Measurements from ENCODE around the gene UBE2E2. TPM values are rescaled to one million over a fixed set of nuclear protein-coding genes. Genes with fewer than 3 reads are reported as not detected.
"Not testable (repeated sequence)": the region's sequence is repeated elsewhere in the genome, so short reads cannot be mapped to it uniquely, and the experiment has no call there.

Gene UBE2E2
- total RNA-seq, 2 experiments from 2014 or later, result 14.1 to 20.2 TPM

DNA sequence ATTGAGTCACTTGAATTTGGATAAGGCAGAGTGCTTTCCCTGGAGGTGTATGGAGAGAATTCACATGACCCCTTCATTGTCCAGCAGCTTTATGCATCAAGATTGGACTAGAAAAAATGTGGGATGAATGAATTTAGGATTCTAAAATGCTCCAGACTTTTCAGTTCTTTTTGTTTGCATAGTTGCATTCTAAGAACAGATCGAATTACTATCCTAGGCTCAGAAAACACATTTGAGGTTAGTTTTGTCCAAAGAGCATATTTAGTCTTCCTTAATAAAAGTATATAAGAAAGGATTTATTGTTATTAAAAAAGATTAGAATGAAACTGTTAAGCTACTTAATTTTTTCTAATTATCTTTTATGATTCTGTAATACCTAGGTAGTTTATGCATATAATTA is 127.4 kb downstream of the UBE2E2 start:
- H3K9me3 ChIP-seq (ENCODE audit: control insufficient read depth in 1 of 2, insufficient read depth in 1 of 2, low read length in 2 of 2), result no peaks in the 10 kb centered on the region
- Mint-ChIP-seq H3K36me3 (ENCODE audit: low read depth) (no peaks in the 10 kb centered on the region), H3K9me3 (no peaks in the 10 kb centered on the region), H3K27me3 (no peaks in the 10 kb centered on the region), H3K27ac (no peak overlapping the region), H3K4me1 (ENCODE audit: low read depth) (peaks cover 9% of the 10 kb centered on the region), H3K4me3 (no peak overlapping the region)
- intact Hi-C loops (cut with DNase I, micrococcal nuclease), result no loop called here
- H3K4me3 ChIP-seq (ENCODE audit: low read length), result no peak overlapping the region
- ATAC-seq (ENCODE audit: poor library complexity) (no peak), DNase-seq (no peak)
- no peaks in the 10 kb centered on the region for H3K4me1 ChIP-seq (ENCODE audit: insufficient read depth, low read length)
- no peak for TF ChIP-seq CTCF (IDR thresholded peaks at IDR 0.05)
- CTCF ChIA-PET, result interaction anchor here (0.7 kb wide), 1 partner anchor 1499 kb away, joined by 3 read pairs; no protein-coding TSS in a partner anchor
- POLR2A ChIA-PET, result no interaction called here
- no peak overlapping the region for H3K27ac ChIP-seq (ENCODE audit: low read depth in 1 of 2, low read length in 2 of 2)
- no peaks in the 10 kb centered on the region for H3K27me3 ChIP-seq (ENCODE audit: control insufficient read depth in 1 of 2, insufficient read depth in 2 of 2, low read length in 2 of 2)
- H3K36me3 ChIP-seq (ENCODE audit: insufficient read depth, low read length), result no peaks in the 10 kb centered on the region

DNA sequence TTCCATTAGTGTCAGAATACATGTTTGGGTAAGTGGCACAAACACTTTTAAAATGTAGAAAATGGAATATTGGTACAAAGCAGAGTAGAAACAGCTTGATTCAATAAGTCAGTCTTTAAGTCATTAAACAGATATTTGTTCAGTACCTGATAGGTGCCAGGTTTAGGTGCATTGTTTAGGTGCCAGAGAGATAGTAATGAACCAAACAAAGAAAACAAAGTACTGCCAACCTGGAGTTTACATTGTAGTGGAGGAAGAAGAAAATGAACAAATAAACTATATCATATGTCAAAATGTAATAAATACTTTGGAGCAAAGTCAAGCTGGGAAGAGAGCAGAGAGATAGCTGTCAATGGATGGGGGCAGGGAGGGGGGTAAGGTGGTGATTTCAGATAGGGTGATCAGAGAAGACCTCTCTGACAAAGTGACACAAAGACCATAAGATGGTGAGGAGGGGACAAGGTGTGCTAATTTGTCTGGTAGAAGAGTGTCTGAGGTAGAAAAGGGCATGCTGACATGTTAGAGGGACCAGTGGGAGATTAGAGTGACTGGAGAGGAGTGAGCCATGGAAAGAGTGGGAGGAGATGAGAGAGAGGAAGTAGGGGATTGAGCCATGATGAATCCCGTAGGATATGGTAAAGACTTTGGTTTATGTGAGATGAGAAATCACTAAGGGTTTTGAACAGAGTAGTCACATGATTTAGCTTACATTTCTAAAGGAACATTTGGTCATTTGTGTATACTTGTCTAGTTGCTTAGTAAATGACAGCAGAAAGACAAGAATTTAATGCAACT is 128.2 kb downstream of the UBE2E2 start:
- Histone ChIP-seq H3K36me3 (ENCODE audit: insufficient read depth, low read length) (no peaks in the 10 kb centered on the region), H3K27me3 (ENCODE audit: control insufficient read depth in 1 of 2, insufficient read depth in 2 of 2, low read length in 2 of 2) (no peaks in the 10 kb centered on the region), H3K4me3 (ENCODE audit: low read length) (no peak overlapping the region), H3K27ac (ENCODE audit: low read depth in 1 of 2, low read length in 2 of 2) (no peak overlapping the region), H3K4me1 (ENCODE audit: insufficient read depth, low read length) (no peaks in the 10 kb centered on the region), H3K9me3 (ENCODE audit: control insufficient read depth in 1 of 2, insufficient read depth in 1 of 2, low read length in 2 of 2) (no peaks in the 10 kb centered on the region)
- intact Hi-C loops (cut with DNase I, micrococcal nuclease), result no loop called here
- POLR2A ChIA-PET, result no interaction called here
- Mint-ChIP-seq H3K27ac (no peak overlapping the region), H3K9me3 (no peaks in the 10 kb centered on the region), H3K36me3 (ENCODE audit: low read depth) (no peaks in the 10 kb centered on the region), H3K4me3 (no peak overlapping the region), H3K4me1 (ENCODE audit: low read depth) (peaks cover 5% of the 10 kb centered on the region), H3K27me3 (no peaks in the 10 kb centered on the region)
- no peak for ATAC-seq (ENCODE audit: poor library complexity)
- no peak for TF ChIP-seq CTCF (IDR thresholded peaks at IDR 0.05)
- no peak for DNase-seq
- CTCF ChIA-PET, result no interaction called here

DNA sequence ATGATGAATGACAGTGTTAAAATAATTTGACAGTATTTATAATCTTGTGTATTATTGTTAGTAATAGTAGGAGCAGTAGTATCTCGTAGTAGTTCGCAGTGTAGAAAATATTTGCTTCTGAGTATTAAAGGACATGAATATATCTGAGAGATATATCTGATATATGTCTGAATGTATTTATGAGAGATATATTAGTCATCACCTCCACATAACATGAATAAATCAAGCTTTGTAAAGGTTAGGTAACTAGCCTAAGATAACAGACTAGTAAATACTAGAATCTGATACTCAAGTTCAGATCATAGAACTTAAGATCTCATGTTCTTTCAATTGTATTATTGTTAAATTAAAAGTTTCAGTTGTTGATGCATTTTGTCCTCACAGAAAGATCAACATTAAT is 130.5 kb downstream of the UBE2E2 start:
- DNase-seq (no peak), ATAC-seq (ENCODE audit: poor library complexity) (no peak)
- ChIA-PET CTCF (no interaction called here), POLR2A (no interaction called here)
- no peaks in the 10 kb centered on the region for H3K4me1 ChIP-seq (ENCODE audit: insufficient read depth, low read length)
- no peaks in the 10 kb centered on the region for H3K27me3 Mint-ChIP-seq
- H3K27ac ChIP-seq (ENCODE audit: low read depth in 1 of 2, low read length in 2 of 2), result no peak overlapping the region
- no peak overlapping the region for H3K4me3 ChIP-seq (ENCODE audit: low read length)
- H3K36me3 ChIP-seq (ENCODE audit: insufficient read depth, low read length), result no peaks in the 10 kb centered on the region
- intact Hi-C loops (cut with DNase I, micrococcal nuclease), result no loop called here
- no peaks in the 10 kb centered on the region for H3K9me3 ChIP-seq (ENCODE audit: control insufficient read depth in 1 of 2, insufficient read depth in 1 of 2, low read length in 2 of 2)
- H3K4me3 Mint-ChIP-seq, result no peak overlapping the region
- H3K27ac Mint-ChIP-seq, result no peak overlapping the region
- no peaks in the 10 kb centered on the region for H3K36me3 Mint-ChIP-seq (ENCODE audit: low read depth)
- no peaks in the 10 kb centered on the region for H3K4me1 Mint-ChIP-seq (ENCODE audit: low read depth)
- H3K9me3 Mint-ChIP-seq, result no peaks in the 10 kb centered on the region
- H3K27me3 ChIP-seq (ENCODE audit: control insufficient read depth in 1 of 2, insufficient read depth in 2 of 2, low read length in 2 of 2), result no peaks in the 10 kb centered on the region
- TF ChIP-seq CTCF (IDR thresholded peaks at IDR 0.05), result no peak

DNA sequence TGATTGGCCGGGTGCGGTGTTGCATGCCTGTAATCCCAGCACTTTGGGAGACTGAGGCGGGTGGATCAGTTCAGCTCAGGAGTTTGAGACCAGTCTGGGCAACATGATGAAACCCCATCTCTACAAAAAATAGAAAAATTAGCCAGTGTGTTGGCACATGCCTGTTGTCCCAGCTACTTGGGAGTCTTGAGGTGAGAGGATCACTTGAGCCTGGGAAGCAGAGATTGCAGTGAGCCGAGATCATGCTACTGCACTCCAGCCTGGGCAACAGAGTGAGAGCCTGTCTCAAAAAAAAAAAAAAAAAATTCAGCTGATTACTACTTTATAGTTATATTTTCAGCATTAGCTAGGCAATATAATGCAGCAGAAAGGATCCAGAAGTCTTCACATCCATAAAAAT is 133.7 kb downstream of the UBE2E2 start:
- H3K4me3 Mint-ChIP-seq; H3K36me3 ChIP-seq (ENCODE audit: insufficient read depth, low read length); H3K4me3 ChIP-seq (ENCODE audit: low read length); CTCF ChIA-PET; H3K27me3 ChIP-seq (ENCODE audit: control insufficient read depth in 1 of 2, insufficient read depth in 2 of 2, low read length in 2 of 2); POLR2A ChIA-PET; H3K9me3 Mint-ChIP-seq; intact Hi-C loops (cut with DNase I, micrococcal nuclease); H3K27ac Mint-ChIP-seq; H3K4me1 ChIP-seq (ENCODE audit: insufficient read depth, low read length); H3K27me3 Mint-ChIP-seq; H3K36me3 Mint-ChIP-seq (ENCODE audit: low read depth); H3K27ac ChIP-seq (ENCODE audit: low read depth in 1 of 2, low read length in 2 of 2); DNase-seq; H3K9me3 ChIP-seq (ENCODE audit: control insufficient read depth in 1 of 2, insufficient read depth in 1 of 2, low read length in 2 of 2); ATAC-seq (ENCODE audit: poor library complexity); H3K4me1 Mint-ChIP-seq (ENCODE audit: low read depth): not testable (repeated sequence)

Measured in CD4-positive, alpha-beta T cell (primary cell).